ENCODE measurements around the gene PANK4. TPM values are rescaled to one million over a fixed set of nuclear protein-coding genes. Genes with fewer than 3 reads are reported as not detected.
A peak's percentile ranks its signal among the peaks of the same experiment; 100 is the strongest.
"Not testable (repeated sequence)": the region's sequence is repeated elsewhere in the genome, so short reads cannot be mapped to it uniquely, and the experiment has no call there.

PANK4 gene
- total RNA-seq: 10 to 100 TPM; 86.5 to 88.9 TPM

DNA sequence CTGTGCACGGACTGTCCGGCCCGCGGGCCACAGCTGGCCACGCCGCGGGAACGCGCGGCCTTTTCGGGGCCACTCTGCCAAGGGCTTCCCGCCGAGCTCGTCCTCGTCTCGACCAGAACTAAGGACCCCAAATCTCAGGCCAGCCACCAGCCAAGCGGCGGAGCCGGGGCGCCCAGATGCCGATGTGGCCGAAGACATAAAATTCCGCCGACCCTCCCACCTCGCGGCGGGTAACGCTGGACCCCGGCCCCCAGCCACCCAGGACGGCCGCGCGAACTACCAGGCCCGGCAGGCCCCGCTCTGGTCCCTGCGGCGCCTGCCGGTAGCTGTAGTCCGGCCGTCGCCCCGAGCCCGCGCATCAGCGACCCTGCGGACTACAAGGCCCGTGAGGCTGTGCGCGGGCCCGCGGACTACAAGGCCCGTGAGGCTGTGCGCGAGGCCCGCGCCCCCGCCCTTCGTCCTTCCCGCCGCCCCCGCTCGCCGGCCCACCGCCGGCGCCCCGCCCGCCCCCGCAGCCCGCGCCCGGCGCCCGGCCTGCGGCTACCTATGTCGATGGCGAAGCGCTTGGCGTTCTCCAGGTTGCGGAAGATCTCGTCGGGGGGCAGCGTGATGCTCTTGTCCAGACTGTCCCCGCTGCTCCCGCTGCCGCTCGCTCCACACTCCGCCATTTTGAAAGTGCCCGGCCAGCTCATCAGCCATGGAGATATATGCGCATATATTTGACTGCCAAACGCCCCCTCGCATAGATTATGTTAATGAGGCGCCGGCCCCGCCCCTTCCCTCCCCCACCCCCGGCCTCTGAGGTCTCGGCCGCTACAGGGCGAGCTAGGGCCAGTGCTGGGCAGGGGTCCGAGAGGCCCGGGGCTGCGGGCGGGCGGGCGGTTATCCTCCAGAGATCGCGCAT lies at the start of gene PANK4:
PANK4 (minus strand) TSS at position 677 of the 904 bp plus-strand sequence; CDS start at position 668, 9 bp downstream.
- no peaks in the 10 kb centered on the region for H3K36me3 Mint-ChIP-seq
- no peaks in the 10 kb centered on the region for H3K9me3 Mint-ChIP-seq
- peaks cover 35% of the 10 kb centered on the region for H3K4me1 Mint-ChIP-seq
- peak; percentile 92 for DNase-seq
- H3K4me3 Mint-ChIP-seq: peak within 1 kb of the TSS; percentile 86
- ATAC-seq (ENCODE audit: low read depth): peak; percentile 85
- H3K27ac Mint-ChIP-seq: peak within 1 kb of the TSS; percentile 96
- POLR2A ChIA-PET: interaction anchor here (0.6 to 4.2 kb wide), 14 partner anchors 8 to 331 kb away, joined by 3 to 128 read pairs (median 4); partner anchors contain the start of genes MORN1, PEX10, PRXL2B and RER1
- H3K27me3 Mint-ChIP-seq: peaks cover 16% of the 10 kb centered on the region

DNA sequence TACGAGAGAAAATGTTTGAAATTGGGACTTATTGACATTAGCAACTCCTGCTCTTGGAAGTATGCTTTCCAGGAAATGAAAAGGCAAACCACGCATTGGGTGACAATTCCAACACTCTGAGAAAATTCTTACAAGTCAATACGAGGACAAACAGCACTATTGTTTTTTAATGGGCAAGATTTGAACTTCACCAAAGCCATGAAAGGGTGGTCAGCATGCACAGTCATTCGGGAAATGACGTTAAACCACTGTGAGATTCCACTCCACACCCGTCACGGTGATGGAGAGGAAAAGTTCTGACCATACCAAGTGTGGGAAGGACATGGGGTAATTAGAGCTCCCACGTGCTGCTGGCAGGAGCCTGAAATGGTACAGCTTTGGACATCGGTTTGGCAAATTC lies 48.0 kb upstream of the PANK4 start:
- Mint-ChIP-seq H3K27me3 (no peaks in the 10 kb centered on the region), H3K9me3 (peaks cover 7% of the 10 kb centered on the region), H3K4me1 (peaks cover 23% of the 10 kb centered on the region), H3K36me3 (peaks cover 13% of the 10 kb centered on the region), H3K27ac (no peak overlapping the region), H3K4me3 (no peak overlapping the region)
- ATAC-seq (ENCODE audit: low read depth): no peak
- DNase-seq: no peak
- POLR2A ChIA-PET: interaction anchor here (0.8 to 1.5 kb wide), 4 partner anchors 9 to 16 kb away, joined by 3 to 4 read pairs (median 3); no protein-coding TSS in a partner anchor

DNA sequence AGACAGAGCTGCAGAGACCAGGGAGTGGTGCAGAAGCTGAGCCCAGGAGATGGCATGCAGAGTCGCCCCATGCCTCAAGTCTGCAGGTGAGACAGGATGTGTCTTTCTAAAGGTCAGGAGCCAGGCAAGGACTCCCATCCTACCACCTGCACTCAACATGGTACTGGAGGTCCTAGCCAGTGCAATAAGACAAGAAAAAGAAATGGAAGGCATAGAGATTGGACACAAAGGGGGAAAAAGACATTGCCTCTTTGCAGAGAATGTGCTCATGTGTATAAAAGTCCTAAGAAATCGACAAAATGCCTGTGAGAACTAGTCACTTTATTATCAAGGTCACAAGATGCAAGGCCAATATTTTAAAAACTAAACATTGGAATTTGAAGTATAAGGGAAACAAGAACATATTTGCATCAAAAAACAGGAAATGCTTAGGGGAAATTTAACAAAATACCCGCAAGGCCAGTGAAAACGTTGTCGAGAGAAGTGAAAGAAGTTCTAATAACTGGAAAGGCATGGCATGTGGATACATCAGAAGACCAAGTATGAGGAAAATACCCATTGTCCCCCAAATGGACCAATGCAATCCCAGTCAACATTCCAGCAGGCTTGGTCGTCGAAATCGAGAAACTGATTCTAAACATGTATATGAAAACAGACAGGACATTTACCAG lies 47.0 kb upstream of the PANK4 start:
- Mint-ChIP-seq H3K4me1 (peaks cover 16% of the 10 kb centered on the region), H3K9me3 (peaks cover 7% of the 10 kb centered on the region), H3K36me3 (peaks cover 9% of the 10 kb centered on the region), H3K27ac (no peak overlapping the region), H3K27me3 (no peaks in the 10 kb centered on the region), H3K4me3 (no peak overlapping the region)
- POLR2A ChIA-PET: interaction anchor here (0.7 to 1.3 kb wide), 3 partner anchors 12 to 16 kb away, joined by 3 to 4 read pairs (median 4); no protein-coding TSS in a partner anchor
- DNase-seq: no peak
- no peak for ATAC-seq (ENCODE audit: low read depth)

DNA sequence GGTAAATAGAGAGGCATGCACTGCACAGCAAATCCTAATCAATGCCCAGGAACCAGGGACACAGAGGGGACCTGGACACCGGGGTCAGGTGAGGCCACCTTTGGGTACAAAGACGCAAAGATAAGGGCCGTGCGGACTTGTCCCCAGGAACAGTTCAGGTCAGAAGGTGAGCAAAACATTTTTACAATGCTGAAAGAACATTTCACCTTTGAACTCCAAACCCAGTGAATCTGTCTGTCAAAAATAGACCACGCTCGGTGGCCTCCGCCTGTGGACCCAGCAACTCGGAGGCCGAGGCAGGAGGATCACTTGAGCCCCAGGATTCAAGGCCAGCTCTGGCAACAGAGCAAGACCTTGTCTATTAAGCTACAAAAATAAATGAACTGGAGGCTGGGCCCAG lies 45.0 kb upstream of the PANK4 start:
- ATAC-seq (ENCODE audit: low read depth) (no peak), DNase-seq (no peak)
- peaks cover 8% of the 10 kb centered on the region for H3K4me1 Mint-ChIP-seq
- peaks cover 7% of the 10 kb centered on the region for H3K9me3 Mint-ChIP-seq
- H3K4me3 Mint-ChIP-seq: no peak overlapping the region
- POLR2A ChIA-PET: interaction anchor here (1.2 to 2.6 kb wide), 3 partner anchors 12 to 15 kb away, joined by 5 to 8 read pairs (median 8); partner anchors contain the start of genes PRXL2B and TNFRSF14
- no peaks in the 10 kb centered on the region for H3K27me3 Mint-ChIP-seq
- H3K27ac Mint-ChIP-seq: no peak overlapping the region
- peaks cover 9% of the 10 kb centered on the region for H3K36me3 Mint-ChIP-seq

DNA sequence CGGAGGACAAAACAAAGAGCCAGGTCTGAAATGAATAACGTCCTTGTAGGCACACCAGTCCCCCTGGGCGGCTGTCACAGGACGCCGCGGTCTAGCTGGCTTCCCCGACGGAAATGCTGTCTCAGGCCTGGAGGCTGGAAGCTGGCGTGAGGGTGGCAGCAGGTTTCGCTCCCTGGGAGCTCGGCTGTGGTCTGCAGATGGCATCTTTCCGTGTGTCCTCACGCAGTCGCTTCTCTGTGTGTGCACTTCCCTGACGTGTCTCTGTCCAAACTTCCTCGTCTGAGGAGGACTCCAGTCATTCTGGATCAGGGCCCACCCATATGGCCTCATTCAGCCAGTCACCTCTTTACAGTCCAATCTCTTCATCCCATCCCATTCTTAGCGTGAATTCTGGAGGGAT lies 43.9 kb upstream of the PANK4 start:
- Mint-ChIP-seq H3K27me3 (no peaks in the 10 kb centered on the region), H3K36me3 (peaks cover 9% of the 10 kb centered on the region), H3K27ac (no peak overlapping the region), H3K4me1 (peaks cover 2% of the 10 kb centered on the region), H3K9me3 (peaks cover 7% of the 10 kb centered on the region), H3K4me3 (no peak overlapping the region)
- ATAC-seq (ENCODE audit: low read depth) (no peak), DNase-seq (no peak)
- POLR2A ChIA-PET: interaction anchor here (1.2 to 2.6 kb wide), 2 partner anchors 14 to 15 kb away, joined by 8 read pairs; partner anchors contain the start of genes PRXL2B and TNFRSF14

DNA sequence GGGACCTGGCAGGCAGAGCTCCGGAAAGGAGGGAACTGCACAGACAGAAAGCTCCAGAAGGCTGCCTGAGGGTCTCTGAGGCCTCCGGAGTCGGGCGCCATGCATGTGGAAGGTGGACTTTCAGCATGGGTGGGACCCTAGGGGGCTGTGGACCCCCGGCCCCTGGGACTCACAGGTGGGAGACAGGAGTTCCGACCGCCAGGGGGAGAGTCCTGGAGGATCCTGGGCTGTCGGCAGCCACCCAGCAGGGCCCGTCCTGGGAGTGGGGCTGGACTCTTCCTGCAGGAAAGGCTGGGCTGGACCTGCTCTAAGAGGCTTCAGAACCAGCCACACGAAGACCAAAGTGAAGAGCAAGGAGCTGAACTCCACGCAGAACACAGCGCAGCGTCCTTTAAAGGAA lies 43.3 kb upstream of the PANK4 start:
- DNase-seq; H3K36me3 Mint-ChIP-seq; H3K4me1 Mint-ChIP-seq; ATAC-seq (ENCODE audit: low read depth); H3K9me3 Mint-ChIP-seq; H3K4me3 Mint-ChIP-seq; H3K27me3 Mint-ChIP-seq; H3K27ac Mint-ChIP-seq; POLR2A ChIA-PET: not testable (repeated sequence)

DNA sequence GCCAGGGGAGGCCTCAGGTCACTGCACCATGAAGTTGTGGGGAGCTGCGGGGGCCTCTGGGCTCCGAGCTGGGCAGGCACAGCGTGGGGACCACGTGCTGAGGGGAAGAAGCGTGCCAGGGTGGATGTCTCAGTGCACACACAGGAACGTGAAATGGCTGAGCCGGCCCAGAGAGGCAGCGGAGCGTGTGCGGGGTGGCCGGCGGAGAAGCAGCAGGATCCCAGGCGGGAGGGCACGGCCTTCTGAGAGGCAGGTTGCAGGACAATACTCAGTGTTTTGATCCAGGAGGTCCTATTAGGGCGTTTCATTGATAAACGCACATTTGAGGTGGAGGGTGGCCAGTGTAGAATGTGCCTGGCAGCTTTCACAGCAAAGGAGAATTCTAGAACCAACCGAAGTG lies 42.7 kb upstream of the PANK4 start:
- H3K4me1 Mint-ChIP-seq: no peaks in the 10 kb centered on the region
- no peak for DNase-seq
- peaks cover 9% of the 10 kb centered on the region for H3K36me3 Mint-ChIP-seq
- POLR2A ChIA-PET: no interaction called here
- no peak for ATAC-seq (ENCODE audit: low read depth)
- H3K27me3 Mint-ChIP-seq: no peaks in the 10 kb centered on the region
- peaks cover 7% of the 10 kb centered on the region for H3K9me3 Mint-ChIP-seq
- H3K4me3 Mint-ChIP-seq: no peak overlapping the region
- H3K27ac Mint-ChIP-seq: no peak overlapping the region

DNA sequence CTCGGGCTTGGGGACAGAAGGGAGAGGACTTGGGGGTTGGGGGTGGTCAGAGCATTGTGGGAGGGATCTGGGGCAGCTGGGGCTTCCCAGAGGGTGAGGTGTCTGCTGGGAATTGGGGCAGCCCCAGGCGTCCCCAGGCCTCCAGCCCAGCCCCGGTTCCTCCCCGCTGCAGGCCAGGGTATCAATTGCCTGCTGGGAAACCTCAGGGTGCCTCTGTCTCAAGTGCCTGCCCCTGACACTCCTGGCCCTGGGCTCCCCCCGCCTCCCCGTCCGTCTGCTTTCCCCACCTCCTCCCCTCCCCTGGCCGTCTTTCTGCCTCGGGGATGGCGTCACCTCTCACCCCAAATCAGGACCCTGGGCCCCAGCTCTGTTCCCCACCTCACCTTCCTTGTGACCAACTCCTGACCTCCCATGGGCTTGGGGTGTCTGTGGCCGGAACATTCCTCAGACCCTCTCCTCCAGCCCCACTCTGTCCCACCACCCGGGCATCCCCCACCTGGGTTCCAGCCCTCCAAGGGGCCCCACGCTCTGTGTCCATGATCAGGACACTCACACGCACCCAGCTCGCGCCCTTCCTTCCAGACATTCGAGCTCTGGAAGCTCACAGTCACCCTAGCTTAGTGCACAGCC lies 41.9 kb upstream of the PANK4 start:
- not testable (repeated sequence) for H3K9me3 Mint-ChIP-seq; DNase-seq; H3K27ac Mint-ChIP-seq; H3K36me3 Mint-ChIP-seq; ATAC-seq (ENCODE audit: low read depth); H3K4me1 Mint-ChIP-seq; H3K27me3 Mint-ChIP-seq; H3K4me3 Mint-ChIP-seq
- POLR2A ChIA-PET: interaction anchor here (0.6 kb wide), 1 partner anchor 334 kb away, joined by 4 read pairs; no protein-coding TSS in a partner anchor

DNA sequence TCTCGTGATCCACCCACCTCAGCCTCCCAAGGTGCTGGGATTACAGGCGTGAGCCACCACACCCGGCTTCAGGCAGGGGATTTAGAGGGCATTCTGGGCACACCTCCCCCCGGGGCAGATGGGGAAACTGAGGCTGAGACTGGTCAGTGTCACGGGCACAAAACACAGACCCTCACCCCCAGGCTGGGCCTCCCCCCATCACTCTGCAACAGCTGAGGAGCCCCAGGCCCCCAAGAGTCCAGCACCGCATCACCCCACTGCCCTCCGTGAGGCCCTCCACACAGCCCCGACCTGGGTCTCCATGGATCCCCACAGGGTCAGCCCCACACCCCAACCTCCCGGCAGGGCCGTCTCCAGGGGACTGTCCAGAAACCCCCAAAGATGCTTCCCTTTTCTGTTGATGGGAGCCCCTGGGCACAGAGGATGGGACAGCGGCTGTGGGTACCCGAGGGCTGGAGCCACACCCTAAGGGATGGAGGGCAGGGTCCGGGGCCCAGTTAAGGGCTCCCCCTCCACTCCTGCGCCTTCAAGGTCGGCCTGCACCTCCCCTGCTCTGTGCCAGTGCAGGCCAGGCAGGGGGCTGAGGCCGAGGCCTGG lies 40.8 kb upstream of the PANK4 start:
- H3K4me1 Mint-ChIP-seq: no peaks in the 10 kb centered on the region
- POLR2A ChIA-PET: no interaction called here
- H3K4me3 Mint-ChIP-seq: no peak overlapping the region
- H3K36me3 Mint-ChIP-seq: no peaks in the 10 kb centered on the region
- H3K27ac Mint-ChIP-seq: no peak overlapping the region
- no peaks in the 10 kb centered on the region for H3K9me3 Mint-ChIP-seq
- DNase-seq (no peak), ATAC-seq (ENCODE audit: low read depth) (no peak)
- H3K27me3 Mint-ChIP-seq: no peaks in the 10 kb centered on the region

DNA sequence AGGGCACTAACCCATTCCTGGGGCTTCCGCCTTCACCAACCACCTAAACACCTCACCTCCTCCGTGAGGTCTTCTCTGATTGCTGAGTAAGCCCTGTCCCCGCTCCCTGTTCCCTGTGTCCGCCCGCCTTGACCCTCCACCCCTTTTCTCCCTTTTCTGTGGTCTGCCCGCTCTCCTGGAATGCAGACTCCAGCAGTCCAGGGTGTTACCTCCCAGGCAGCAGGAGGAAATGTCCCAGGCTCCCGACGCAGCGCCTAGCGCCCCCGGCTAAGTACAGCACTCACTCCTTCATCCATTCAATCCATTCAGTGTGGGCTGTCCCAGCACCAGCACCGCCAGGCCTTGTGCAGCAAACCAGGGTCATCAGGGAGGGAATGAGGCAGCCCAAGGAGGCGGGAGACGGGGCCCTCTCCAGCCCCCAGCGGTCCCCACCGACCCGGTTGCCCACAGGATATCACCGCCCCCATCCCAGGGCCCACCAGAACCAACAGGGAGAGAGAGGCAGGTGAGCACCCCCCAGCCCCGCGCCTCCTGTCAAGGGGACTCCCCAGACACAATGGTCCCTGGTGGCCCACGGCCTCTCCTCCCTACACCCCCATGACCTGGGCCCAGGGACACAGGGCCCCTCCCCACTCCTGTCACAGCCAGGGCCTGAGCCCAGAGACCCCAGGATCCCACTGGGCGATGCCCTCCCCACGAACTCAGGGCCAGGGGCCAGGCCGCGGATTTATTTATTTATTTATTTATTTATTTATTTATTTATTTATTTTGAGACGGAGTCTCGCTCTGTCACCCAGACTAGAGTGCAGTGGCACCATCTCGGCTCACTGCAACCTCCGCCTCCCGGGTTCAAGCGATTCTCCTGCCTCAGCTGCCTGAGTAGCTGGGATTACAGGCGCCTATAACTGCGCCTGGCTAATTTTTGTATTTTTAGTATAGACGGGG lies 40.0 kb upstream of the PANK4 start:
- Mint-ChIP-seq H3K27ac (no peak overlapping the region), H3K9me3 (no peaks in the 10 kb centered on the region), H3K27me3 (no peaks in the 10 kb centered on the region), H3K36me3 (no peaks in the 10 kb centered on the region), H3K4me3 (no peak overlapping the region), H3K4me1 (peaks cover under 1% of the 10 kb centered on the region)
- DNase-seq: no peak
- ATAC-seq (ENCODE audit: low read depth): no peak
- POLR2A ChIA-PET: interaction anchor here (0.7 to 1.9 kb wide), 2 partner anchors 10 to 377 kb away, joined by 4 to 9 read pairs; partner anchors contain the start of gene TNFRSF14

DNA sequence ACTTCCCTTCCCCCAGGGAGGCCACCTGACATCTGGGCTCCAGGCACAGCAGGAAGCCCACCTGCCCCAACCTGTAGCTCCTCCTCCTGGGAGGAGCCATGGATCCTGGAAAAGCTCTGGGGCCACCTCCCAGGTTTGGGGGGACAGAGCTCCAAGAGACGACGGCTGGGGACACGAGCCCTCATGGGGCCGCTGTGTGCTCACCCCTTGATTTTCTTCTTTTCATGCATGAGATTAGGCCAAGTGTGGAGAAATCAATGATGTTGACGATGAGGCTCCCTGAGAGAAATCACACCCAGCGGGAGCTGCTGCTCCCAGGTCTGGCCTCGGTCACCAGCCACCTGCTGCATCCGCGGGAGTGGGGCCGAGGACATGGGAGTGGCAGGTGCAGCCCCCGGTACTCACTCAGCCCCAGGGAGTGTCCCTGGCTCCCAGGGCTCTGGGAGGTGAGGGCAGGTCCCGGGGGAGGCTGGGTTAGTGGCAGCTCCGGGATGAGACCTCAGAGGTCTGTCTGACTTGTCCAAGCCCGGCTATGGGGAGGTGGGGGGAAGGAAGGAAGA lies 38.5 kb upstream of the PANK4 start:
- no peak overlapping the region for H3K27ac Mint-ChIP-seq
- DNase-seq (no peak), ATAC-seq (ENCODE audit: low read depth) (no peak)
- H3K36me3 Mint-ChIP-seq: peaks cover 2% of the 10 kb centered on the region
- POLR2A ChIA-PET: interaction anchor here (0.8 to 11.0 kb wide), 3 partner anchors 9 to 21 kb away, joined by 3 to 231 read pairs (median 9); partner anchors contain the start of genes PRXL2B and TNFRSF14
- H3K9me3 Mint-ChIP-seq: no peaks in the 10 kb centered on the region
- no peak overlapping the region for H3K4me3 Mint-ChIP-seq
- peaks cover 3% of the 10 kb centered on the region for H3K4me1 Mint-ChIP-seq
- no peaks in the 10 kb centered on the region for H3K27me3 Mint-ChIP-seq

Measured in activated naive CD8-positive, alpha-beta T cell treated with anti-CD3 and anti-CD28 coated beads, Interleukin-2, amount 10 ng/mL, durations not matched to agents 7 days and 5 days (primary cell).